DMS153 (cell line): ENCODE measurements around the gene MYMK.

Experiments used
- DNase-seq: peaks from one replicate; lab custom pipeline; 2025; lab: John Stamatoyannopoulos, UW

MYMK gene

GRCh38 chr9:133464638-133465037 lies 60.1 kb downstream of the MYMK start:
- DNase-seq = no peak
